A549 (cell line): ENCODE data around the gene HNRNPUL2. TPM values are rescaled to one million over a fixed set of nuclear protein-coding genes. Genes with fewer than 3 reads are reported as not detected.
A peak's percentile ranks its signal among the peaks of the same experiment; 100 is the strongest.

Experiments
- ATAC-seq, 2 experiments: fragments of 200-7000 bp in 1 of 2; fragments of >200 bp in 1 of 2; cut with Nextera tagmentation in 1 of 2; cut with Tn5 transposase in 1 of 2; 3 replicates each; pipeline versions ENCODE4 v1.8.0 to v1.9.1; 2018 to 2020; ENCODE audit warnings: mild to moderate bottlenecking in 1 of 2, moderate library complexity in 1 of 2
- CTCF ChIA-PET: fragments of 300-600 bp; sonication (Branson Sonifier 250); formaldehyde crosslinking; extraction: SDS; loops from one replicate; lab custom pipeline; 2021; ENCODE audit warnings: antibody characterized with exemption, inconsistent platforms; lab: Yijun Ruan, JAX
- POLR2A ChIA-PET: fragments of 350-600 bp; formaldehyde crosslinking; extraction: SDS; loops from one replicate; lab custom pipeline; 2021; ENCODE audit warnings: antibody characterized with exemption, inconsistent platforms; lab: Yijun Ruan, JAX
- DNase-seq, 2 experiments: peaks; one replicate each; pipeline versions ENCODE4 v3.0.0 to v3.0.0-alpha.2; 2011 to 2016; ENCODE audit warnings: low read depth in 1 of 2, low spot score in 1 of 2
- FAIRE-seq: peaks from 2 replicates; lab custom pipeline; 2011; peaks lifted over from hg19 to GRCh38; lab: Jason Lieb, UNC
- H3K27ac ChIP-seq, 2 experiments: fragments of >200 bp; sonication (Bioruptor Twin); formaldehyde crosslinking; 3 replicates each; pipeline ENCODE4 v1.5.1; 2016 to 2017
- H3K4me1 ChIP-seq: fragments of >200 bp; sonication (Bioruptor Twin); formaldehyde crosslinking; 3 replicates; pipeline ENCODE4 v1.6.1; 2016
- H3K4me2 ChIP-seq: fragments of >200 bp; sonication (Bioruptor Twin); formaldehyde crosslinking; 3 replicates; pipeline ENCODE4 v1.6.1; 2016
- H3K4me3 ChIP-seq: fragments of >200 bp; sonication (Bioruptor Twin); formaldehyde crosslinking; 3 replicates; pipeline ENCODE4 v1.5.1; 2016
- H3K9me3 ChIP-seq: fragments of >200 bp; sonication (Bioruptor Twin); formaldehyde crosslinking; 3 replicates; pipeline ENCODE4 v1.6.1; 2016
- BCL3 ChIP-seq: fragments of >200 bp; sonication (Bioruptor Twin); formaldehyde crosslinking; IDR thresholded peaks from 3 replicates; pipeline ENCODE4 v1.6.1; 2016
- CTCF ChIP-seq: fragments of >200 bp; sonication (Bioruptor Twin); formaldehyde crosslinking; IDR thresholded peaks from 3 replicates; pipeline ENCODE4 v1.5.1; 2016
- EHF ChIP-seq: fragments of 250-450 bp; sonication (Bioruptor Pico); IDR thresholded peaks from 2 replicates; pipeline ENCODE4 v1.5.0; 2020; ENCODE audit warnings: mild to moderate bottlenecking
- EHMT2 ChIP-seq: fragments of 200-600 bp; sonication (generic); IDR thresholded peaks from 2 replicates; pipeline ENCODE4 v1.6.1; 2016; ENCODE audit warnings: antibody characterized with exemption, low read depth, mild to moderate bottlenecking, moderate library complexity
- ELK1 ChIP-seq: fragments of 150-350 bp; IDR thresholded peaks from 2 replicates; pipeline ENCODE4 v1.6.1; 2014; ENCODE audit warnings: low read depth, mild to moderate bottlenecking, low read length
- FOSB ChIP-seq: fragments of 250-450 bp; sonication (Bioruptor Pico); IDR thresholded peaks from 2 replicates; pipeline ENCODE4 v1.5.0; 2020; ENCODE audit warnings: mild to moderate bottlenecking, moderate library complexity
- HES2 ChIP-seq: fragments of >200 bp; sonication (Bioruptor Twin); formaldehyde crosslinking; IDR thresholded peaks from 2 replicates; pipeline ENCODE4 v1.6.1; 2016
- HMGXB4 ChIP-seq: fragments of 250-450 bp; sonication (Bioruptor Pico); IDR thresholded peaks from 2 replicates; pipeline ENCODE4 v1.5.0; 2021; ENCODE audit warnings: mild to moderate bottlenecking, moderate library complexity, borderline replicate concordance
- HOXA7 ChIP-seq: fragments of 250-450 bp; sonication (Bioruptor Pico); IDR thresholded peaks from 2 replicates; pipeline ENCODE4 v1.5.0; 2020; ENCODE audit warnings: mild to moderate bottlenecking, moderate library complexity
- JUN ChIP-seq, 2 experiments: fragments of >200 bp; sonication (Bioruptor Twin); formaldehyde crosslinking; IDR thresholded peaks; 2 replicates in 1 of 2; 3 replicates in 1 of 2; pipeline ENCODE4 v1.6.1; 2016 to 2017
- MAX ChIP-seq: IDR thresholded peaks from 2 replicates; pipeline ENCODE4 v1.6.1; 2012
- NPAS2 ChIP-seq: fragments of 250-450 bp; sonication (Bioruptor Pico); IDR thresholded peaks from 2 replicates; pipeline ENCODE4 v1.8.0; 2022; ENCODE audit warnings: mild to moderate bottlenecking, moderate library complexity, borderline replicate concordance
- PBX3 ChIP-seq: IDR thresholded peaks from 2 replicates; pipeline ENCODE4 v1.6.1; 2012
- PHF8 ChIP-seq: fragments of 200-600 bp; sonication (generic); IDR thresholded peaks from 2 replicates; pipeline ENCODE4 v1.6.1; 2016; ENCODE audit warnings: low read depth, mild to moderate bottlenecking, antibody characterized with exemption, moderate library complexity, borderline replicate concordance
- POLR2A ChIP-seq: IDR thresholded peaks from 2 replicates; pipeline ENCODE4 v1.6.1; 2012; ENCODE audit warnings: mild to moderate bottlenecking, low read length
- POLR2AphosphoS2 ChIP-seq: conservative IDR thresholded peaks from 2 replicates; pipeline ENCODE4 v1.6.1; 2012; ENCODE audit warnings: low read length, improper control_type of control experiment, inconsistent platforms
- RAD21 ChIP-seq, 2 experiments: fragments of >200 bp in 1 of 2; sonication (Bioruptor Twin) in 1 of 2; formaldehyde crosslinking in 1 of 2; IDR thresholded peaks in 1 of 2; conservative IDR thresholded peaks in 1 of 2; 2 replicates in 1 of 2; 3 replicates in 1 of 2; pipeline ENCODE4 v1.6.1; 2012 to 2018; ENCODE audit warnings: inconsistent platforms in 1 of 2
- RCOR1 ChIP-seq: fragments of 150-350 bp; IDR thresholded peaks from 2 replicates; pipeline ENCODE4 v1.6.1; 2014; ENCODE audit warnings: antibody characterized with exemption, low read length, low read depth
- RFX5 ChIP-seq: fragments of 450-650 bp; IDR thresholded peaks from 2 replicates; pipeline ENCODE4 v1.7.1; 2014; ENCODE audit warnings: antibody characterized with exemption, mild to moderate bottlenecking, moderate library complexity
- TP53 ChIP-seq: fragments of 250-450 bp; sonication (Bioruptor Pico); IDR thresholded peaks from 2 replicates; pipeline ENCODE4 v1.5.0; 2021; ENCODE audit warnings: mild to moderate bottlenecking, moderate library complexity
- ZFP36 ChIP-seq: fragments of 450-650 bp; IDR thresholded peaks from 2 replicates; pipeline ENCODE4 v1.6.1; 2014; ENCODE audit warnings: borderline replicate concordance; ENCODE audit not compliant: partially characterized antibody
- ZSCAN20 ChIP-seq: fragments of 250-450 bp; sonication (Bioruptor Pico); IDR thresholded peaks from 2 replicates; pipeline ENCODE4 v1.8.0; 2022; ENCODE audit warnings: mild to moderate bottlenecking, moderate library complexity
- WGBS: methylation state at CpG from one replicate; pipeline ENCODE4 v1.1.6; 2017; ENCODE audit errors: missing lambda C conversion rate; 5-methylcytosine and 5-hydroxymethylcytosine counted together
- polyA plus RNA-seq, 4 experiments: library from polyadenylated mRNA; depleted of rRNA in 3 of 4; stranded (reverse); fragments of >200 nt; fragmentation: RNase III in 1 of 4; extraction: RNeasy Plus Mini Kit Qiagen cat#74134 plus additional on column Dnase treatment in 1 of 4; gene quantifications; 2 replicates in 3 of 4; 3 replicates in 1 of 4; pipeline ENCODE4 v1.2.3, GENCODE V29; 2011 to 2017

HNRNPUL2 gene
- polyA plus RNA-seq, 2 of the 4 experiments (the other 2 are of a cell fraction) = 31.4 to 74.4 TPM

GRCh38 chr11:62666259-62666926 is 60.9 kb downstream of the HNRNPUL2 start (continued):
- TF ChIP-seq CTCF (no peak), RCOR1 (no peak), JUN (IDR thresholded peaks at IDR 0.05) (peak; percentile 15 to 18; a peak in 3 of 5 replicates), POLR2A (no peak; the same call in 1 of the 2 replicates), MAX (peak; percentile 44; the same call in 1 of the 2 replicates)
- TF ChIP-seq, all 56 proteins: peak for 3

- FAIRE-seq (no peak), DNase-seq (peak in 1 of 2 experiments; percentile 45), ATAC-seq (peak; percentile 9 to 16; a peak in 5 of 6 replicates)
- Histone ChIP-seq H3K9me3 (no peaks in the 10 kb centered on the region), H3K4me2 (peak overlapping the region; percentile 78), H3K4me3 (peak overlapping the region; percentile 79), H3K27ac (peak overlapping the region; percentile 93 to 96), H3K4me1 (peaks cover 32% of the 10 kb centered on the region)
- ChIA-PET POLR2A (interaction anchor here (0.8 to 5.5 kb wide), 30 partner anchors 8 to 851 kb away, joined by 3 to 91 read pairs (median 12); partner anchors contain the start of genes B3GAT3, EEF1G, EML3 and GANAB), CTCF (interaction anchor here (0.6 to 3.1 kb wide), 12 partner anchors 8 to 273 kb away, joined by 3 to 7 read pairs (median 4); partner anchors contain the start of genes B3GAT3 and ROM1)
- WGBS = under 1% methylated on average over 36 of the region's 39 CpGs
- TF ChIP-seq NPAS2 (CRISPR knock-in tag) (no peak), RAD21 (conservative IDR thresholded peaks at IDR 0.05 in 1 of 2, IDR thresholded peaks at IDR 0.05 in 1 of 2) (no peak), HOXA7 (CRISPR knock-in tag) (peak; percentile 61; the same call in 1 of the 2 replicates), PBX3 (peak; percentile 57), POLR2A (peak; percentile 48), MAX (peak; percentile 9; the same call in 1 of the 2 replicates)
Observed at GRCh38 chr11:62665599-62666258, 61.5 kb downstream of the HNRNPUL2 start.

- POLR2A ChIA-PET = interaction anchor here (0.6 to 5.5 kb wide), 40 partner anchors 9 to 850 kb away, joined by 3 to 91 read pairs (median 6); partner anchors contain the start of genes B3GAT3, EEF1G, EML3 and GANAB
- WGBS = 3% methylated on average over 43 of the region's 47 CpGs
- FAIRE-seq = no peak
- no peak for TF ChIP-seq ZFP36
- no peak for TF ChIP-seq EHMT2
- no peak for TF ChIP-seq RFX5
- TF ChIP-seq BCL3 = peak; percentile 100
- TF ChIP-seq HES2 = no peak
- TF ChIP-seq JUN (IDR thresholded peaks at IDR 0.05) = peak; percentile 99 to 100
- peak; percentile 97 for TF ChIP-seq FOSB (CRISPR knock-in tag)
- peak; percentile 78; the same call in 1 of the 2 replicates for TF ChIP-seq POLR2AphosphoS2
- TF ChIP-seq EHF (CRISPR knock-in tag) = no peak
- no peak for TF ChIP-seq ELK1
- peak; percentile 81; the same call in 1 of the 2 replicates for TF ChIP-seq HMGXB4 (CRISPR knock-in tag)
- TF ChIP-seq ZSCAN20 (CRISPR knock-in tag) = no peak
- peak; percentile 96 for TF ChIP-seq TP53
- peak; percentile 78; the same call in 1 of the 2 replicates for TF ChIP-seq PHF8
Observed at GRCh38 chr11:62665075-62665598, 62.1 kb downstream of the HNRNPUL2 start, which contains the start of the genes C11orf98 and CSKMT. Gene C11orf98 (minus strand): TSS chr11:62665210. CDS start chr11:62665169, 41 bp downstream. Gene CSKMT (plus strand): TSS chr11:62665312. CDS start chr11:62665880, 568 bp downstream.

More at GRCh38 chr11:62665075-62665598, 62.1 kb downstream of the HNRNPUL2 start, which contains the start of the genes C11orf98 and CSKMT:
- Histone ChIP-seq H3K4me1 (peaks cover 30% of the 10 kb centered on the region), H3K4me2 (peak within 1 kb of the TSS; percentile 78), H3K9me3 (no peaks in the 10 kb centered on the region), H3K27ac (peak within 1 kb of the TSS; percentile 93 to 96), H3K4me3 (peak within 1 kb of the TSS; percentile 79)
- ATAC-seq = peak; percentile 89 to 92
- DNase-seq = peak; percentile 93 to 97
- CTCF ChIA-PET = interaction anchor here (0.6 to 1.6 kb wide), 12 partner anchors 7 to 272 kb away, joined by 3 to 6 read pairs (median 3); partner anchors contain the start of genes B3GAT3, LBHD1 and ROM1
